Transverse colon (tissue), 4 donors: ENCODE results near the gene NEXN.

Experiments
- CTCF ChIP-seq, 5 experiments: fragments of 200-600 bp in 3 of 5; fragments of 450-650 bp in 2 of 5; sonication (generic) in 3 of 5; IDR thresholded peaks; 1 replicate in 2 of 5; 2 replicates in 3 of 5; pipeline ENCODE4 v1.5.1; 2016 to 2017; ENCODE audit warnings: antibody characterized with exemption in 5 of 5, inconsistent platforms in 3 of 5, mild to moderate bottlenecking in 2 of 5, moderate library complexity in 1 of 5
- EP300 ChIP-seq: sonication (generic); formaldehyde crosslinking; IDR thresholded peaks from one replicate; pipeline ENCODE4 v1.6.1; 2017; ENCODE audit warnings: antibody characterized with exemption, low read depth
- POLR2A ChIP-seq: fragments of 450-650 bp; IDR thresholded peaks from one replicate; pipeline ENCODE4 v1.6.1; 2016; ENCODE audit warnings: antibody characterized with exemption, mild to moderate bottlenecking, moderate library complexity
- POLR2AphosphoS5 ChIP-seq, 3 donors: sonication (generic); formaldehyde crosslinking; IDR thresholded peaks; one replicate each; pipeline ENCODE4 v1.6.1; 2016; ENCODE audit warnings: antibody characterized with exemption in 3 of 3

GRCh38 chr1:77991638-77992037 lies 103.2 kb downstream of the NEXN start:
- TF ChIP-seq CTCF (IDR thresholded peaks at IDR 0.05) = no peak
- TF ChIP-seq EP300 = no peak
- no peak for TF ChIP-seq POLR2A
- no peak for TF ChIP-seq POLR2AphosphoS5 (IDR thresholded peaks at IDR 0.05)
